HFFc6 (cell line): ENCODE data around the gene RIMS4. TPM values are rescaled to one million over a fixed set of nuclear protein-coding genes. Genes with fewer than 3 reads are reported as not detected.

Source experiments
- DNase-seq: peaks from one replicate; pipeline ENCODE4 v3.0.0-alpha.2; 2018
- H3K27ac Mint-ChIP-seq: 2 replicates; pipeline ENCODE4 v1.8.0; 2020; ENCODE audit warnings: mild to moderate bottlenecking, mixed read lengths
- H3K27me3 Mint-ChIP-seq: 2 replicates; pipeline ENCODE4 v1.8.0; 2021; ENCODE audit warnings: mild to moderate bottlenecking, moderate library complexity, mixed read lengths; ENCODE audit not compliant: insufficient read depth
- H3K36me3 Mint-ChIP-seq: 2 replicates; pipeline ENCODE4 v1.8.0; 2021; ENCODE audit warnings: low read depth, mixed read lengths
- H3K4me1 Mint-ChIP-seq: 2 replicates; pipeline ENCODE4 v1.8.0; 2020; ENCODE audit warnings: low read depth, mixed read lengths
- H3K4me3 Mint-ChIP-seq: 2 replicates; pipeline ENCODE4 v1.8.0; 2020; ENCODE audit warnings: mild to moderate bottlenecking, moderate library complexity, mixed read lengths
- H3K9me3 Mint-ChIP-seq: 2 replicates; pipeline ENCODE4 v1.8.0; 2020; ENCODE audit warnings: mild to moderate bottlenecking, mixed read lengths
- total RNA-seq, 6 experiments: library from RNA; stranded (reverse); fragmentation: NEBNext Ultra II Directional; extraction: Animal tissue kit (Norgen Biotek cat#: 25700); gene quantifications; 2 replicates in 1 of 6; 3 replicates in 5 of 6; pipeline ENCODE4 v1.2.3, GENCODE V29; 2021
- TF ChIP-seq, protein P1 (sequence below): fragments of 200-600 bp; sonication (generic); IDR thresholded peaks from 2 replicates; pipeline ENCODE4 v1.5.0; 2021; ENCODE audit warnings: antibody characterized with exemption, mild to moderate bottlenecking

The RIMS4 gene
- total RNA-seq, 6 experiments from 2014 or later = not detected

DNA sequence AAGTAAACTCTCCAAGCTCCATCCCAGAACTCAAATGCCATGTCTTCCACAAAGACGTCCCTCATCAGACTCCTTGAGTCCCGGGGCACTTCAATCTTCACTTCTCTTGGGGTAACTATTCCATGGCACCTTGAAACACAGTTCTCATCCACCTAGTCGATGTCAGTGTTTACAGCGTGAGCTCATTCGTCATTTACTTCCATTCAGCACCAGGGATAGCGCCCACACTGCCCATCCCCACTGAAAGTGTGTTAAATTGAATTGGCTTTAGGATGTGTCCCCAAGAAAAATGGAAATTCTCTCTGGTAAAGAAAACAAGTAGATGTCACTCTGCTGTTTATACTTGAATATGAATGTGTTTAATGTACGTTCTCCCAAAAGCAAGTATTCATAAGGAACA lies 33.4 kb downstream of the RIMS4 start:
- peak; percentile 4 for DNase-seq
- H3K9me3 Mint-ChIP-seq = no peaks in the 10 kb centered on the region
- H3K4me3 Mint-ChIP-seq = no peak overlapping the region
- H3K36me3 Mint-ChIP-seq = no peaks in the 10 kb centered on the region
- H3K27ac Mint-ChIP-seq = no peak overlapping the region
- TF ChIP-seq, protein P1, sequence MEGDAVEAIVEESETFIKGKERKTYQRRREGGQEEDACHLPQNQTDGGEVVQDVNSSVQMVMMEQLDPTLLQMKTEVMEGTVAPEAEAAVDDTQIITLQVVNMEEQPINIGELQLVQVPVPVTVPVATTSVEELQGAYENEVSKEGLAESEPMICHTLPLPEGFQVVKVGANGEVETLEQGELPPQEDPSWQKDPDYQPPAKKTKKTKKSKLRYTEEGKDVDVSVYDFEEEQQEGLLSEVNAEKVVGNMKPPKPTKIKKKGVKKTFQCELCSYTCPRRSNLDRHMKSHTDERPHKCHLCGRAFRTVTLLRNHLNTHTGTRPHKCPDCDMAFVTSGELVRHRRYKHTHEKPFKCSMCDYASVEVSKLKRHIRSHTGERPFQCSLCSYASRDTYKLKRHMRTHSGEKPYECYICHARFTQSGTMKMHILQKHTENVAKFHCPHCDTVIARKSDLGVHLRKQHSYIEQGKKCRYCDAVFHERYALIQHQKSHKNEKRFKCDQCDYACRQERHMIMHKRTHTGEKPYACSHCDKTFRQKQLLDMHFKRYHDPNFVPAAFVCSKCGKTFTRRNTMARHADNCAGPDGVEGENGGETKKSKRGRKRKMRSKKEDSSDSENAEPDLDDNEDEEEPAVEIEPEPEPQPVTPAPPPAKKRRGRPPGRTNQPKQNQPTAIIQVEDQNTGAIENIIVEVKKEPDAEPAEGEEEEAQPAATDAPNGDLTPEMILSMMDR = no peak
- H3K4me1 Mint-ChIP-seq = no peaks in the 10 kb centered on the region
- H3K27me3 Mint-ChIP-seq = peaks cover 5% of the 10 kb centered on the region

DNA sequence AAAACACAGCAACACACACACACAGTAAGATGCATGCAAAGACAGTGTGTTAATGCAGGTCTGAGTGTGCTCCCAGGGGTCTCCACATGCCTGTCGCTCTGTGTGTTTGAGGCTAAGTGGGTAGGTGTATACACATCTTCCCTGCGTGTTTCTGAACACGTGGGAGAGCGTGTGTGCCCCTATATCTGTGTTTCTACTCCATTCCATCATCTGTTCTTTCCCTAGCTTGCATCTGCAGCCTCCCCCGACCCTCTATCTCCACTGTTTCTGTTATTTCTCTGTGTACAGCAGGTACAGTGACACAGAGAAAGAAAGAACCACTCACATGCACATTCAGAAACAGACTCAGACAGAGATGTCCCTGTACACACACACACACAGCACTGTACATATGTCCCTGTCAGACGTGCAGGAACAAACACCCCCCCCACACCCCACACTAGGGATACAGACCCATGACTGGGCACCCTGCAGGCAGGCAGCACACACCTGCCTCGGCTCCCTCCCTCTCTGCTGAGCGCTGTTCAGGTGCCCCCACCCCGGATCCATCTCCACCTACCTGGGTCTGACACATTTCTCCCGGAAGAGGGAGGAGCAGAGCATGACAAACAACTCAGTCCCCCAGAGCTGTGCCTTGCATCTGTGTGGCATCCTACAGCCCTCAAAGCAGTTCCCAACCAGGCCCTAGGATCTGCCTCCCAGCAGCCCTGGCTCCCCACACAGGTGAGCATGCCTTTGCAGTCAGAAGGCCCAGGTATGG lies 37.1 kb downstream of the RIMS4 start:
- TF ChIP-seq, protein P1 = no peak
- peaks cover 17% of the 10 kb centered on the region for H3K27me3 Mint-ChIP-seq
- H3K36me3 Mint-ChIP-seq = no peaks in the 10 kb centered on the region
- no peak for DNase-seq
- H3K9me3 Mint-ChIP-seq = no peaks in the 10 kb centered on the region
- no peak overlapping the region for H3K4me3 Mint-ChIP-seq
- H3K27ac Mint-ChIP-seq = no peak overlapping the region
- no peaks in the 10 kb centered on the region for H3K4me1 Mint-ChIP-seq

DNA sequence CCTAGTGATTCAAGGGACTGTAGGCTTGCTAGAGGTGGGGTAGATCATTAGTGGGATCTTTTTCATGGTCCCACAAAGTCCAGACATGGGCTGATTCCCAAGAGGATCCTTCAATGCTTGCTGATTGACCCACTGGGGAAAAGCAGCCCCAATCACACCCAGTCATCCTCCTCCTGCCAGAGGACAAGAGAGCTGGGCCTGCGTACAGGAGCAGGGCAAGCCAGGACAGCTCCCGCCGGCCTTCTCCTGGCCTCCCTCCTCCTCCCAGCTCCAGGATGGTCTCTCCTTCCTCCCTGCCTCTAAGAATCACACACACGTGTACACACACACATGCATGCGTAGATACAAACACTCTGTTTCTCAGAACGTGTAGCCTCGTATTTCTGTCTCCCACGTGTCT lies 37.7 kb downstream of the RIMS4 start:
- no peaks in the 10 kb centered on the region for H3K4me1 Mint-ChIP-seq
- no peaks in the 10 kb centered on the region for H3K36me3 Mint-ChIP-seq
- DNase-seq = no peak
- no peaks in the 10 kb centered on the region for H3K9me3 Mint-ChIP-seq
- H3K27me3 Mint-ChIP-seq = peaks cover 15% of the 10 kb centered on the region
- no peak overlapping the region for H3K4me3 Mint-ChIP-seq
- no peak overlapping the region for H3K27ac Mint-ChIP-seq
- TF ChIP-seq, protein P1 = no peak

DNA sequence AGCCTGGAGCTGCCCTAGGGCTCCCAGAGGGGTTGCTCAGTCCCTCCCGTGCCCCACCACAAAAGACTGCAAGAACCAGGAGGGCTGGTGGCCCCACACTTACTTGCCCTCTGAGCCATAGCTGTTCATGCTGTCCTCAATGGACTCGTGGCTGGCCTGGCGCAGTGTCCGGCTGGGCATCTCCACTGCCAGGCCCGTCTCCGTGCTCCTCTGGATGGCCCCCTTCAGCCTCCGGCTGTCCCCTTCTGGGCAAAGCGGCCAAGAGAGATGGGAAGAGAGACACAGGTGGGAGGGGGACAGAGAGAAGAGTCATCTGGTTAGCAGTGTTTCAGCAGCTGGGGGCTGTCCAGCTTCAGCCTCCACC lies 39.2 kb downstream of the RIMS4 start:
- H3K9me3 Mint-ChIP-seq = no peaks in the 10 kb centered on the region
- H3K4me1 Mint-ChIP-seq = no peaks in the 10 kb centered on the region
- TF ChIP-seq, protein P1 = no peak
- no peaks in the 10 kb centered on the region for H3K36me3 Mint-ChIP-seq
- peaks cover 23% of the 10 kb centered on the region for H3K27me3 Mint-ChIP-seq
- H3K4me3 Mint-ChIP-seq = no peak overlapping the region
- no peak for DNase-seq
- no peak overlapping the region for H3K27ac Mint-ChIP-seq

DNA sequence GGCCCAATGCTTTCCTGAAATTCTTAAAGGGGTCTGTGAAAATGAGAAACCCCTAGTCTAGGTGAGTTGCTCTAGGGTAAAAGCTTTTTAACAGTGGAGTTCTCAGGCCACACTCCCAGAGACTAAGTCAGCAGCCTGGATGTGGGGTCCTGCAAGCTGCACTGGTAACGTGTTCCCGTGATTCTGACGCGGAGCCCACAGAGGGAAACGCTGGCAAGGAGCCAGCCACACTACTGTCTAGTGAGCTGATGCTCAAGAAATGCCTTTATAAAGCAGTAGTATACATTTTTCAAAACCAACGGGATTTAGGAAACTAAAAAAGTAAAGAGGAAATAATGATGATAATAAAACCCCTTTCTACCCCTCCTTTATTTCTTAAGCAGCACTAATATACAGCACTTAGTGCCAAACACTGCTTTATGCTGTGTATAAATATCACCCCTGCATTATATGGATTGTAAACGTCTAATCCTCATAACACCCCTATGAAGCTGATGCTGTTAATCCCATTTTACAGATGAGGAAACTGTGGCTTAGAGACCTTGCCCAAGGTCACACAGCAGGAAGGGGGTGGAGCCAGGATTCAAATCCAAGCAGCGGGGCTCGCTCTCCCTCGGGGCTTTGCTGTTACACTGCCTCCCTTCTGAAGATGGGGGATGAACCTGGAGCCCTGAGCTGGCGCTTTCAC lies 39.7 kb downstream of the RIMS4 start:
- TF ChIP-seq, protein P1 = no peak
- no peaks in the 10 kb centered on the region for H3K9me3 Mint-ChIP-seq

More for the DNA sequence above, 39.7 kb downstream of the RIMS4 start:
- Mint-ChIP-seq H3K36me3 (no peaks in the 10 kb centered on the region), H3K4me1 (peaks cover 3% of the 10 kb centered on the region; the same call in 1 of the 2 replicates), H3K4me3 (no peak overlapping the region), H3K27ac (no peak overlapping the region), H3K27me3 (peaks cover 24% of the 10 kb centered on the region)
- no peak for DNase-seq
